Uterus (tissue), 2 donors: ENCODE measurements around the gene CSNK2A1.

Experiments used
- POLR2A ChIP-seq, 2 donors: fragments of 450-650 bp; IDR thresholded peaks; one replicate each; pipeline ENCODE4 v1.6.1; 2016; ENCODE audit warnings: antibody characterized with exemption in 2 of 2, mild to moderate bottlenecking in 1 of 2, moderate library complexity in 1 of 2
- TF ChIP-seq, protein P1 (sequence below), 4 experiments: fragments of 200-600 bp in 2 of 4; fragments of 450-650 bp in 2 of 4; sonication (generic) in 2 of 4; IDR thresholded peaks; one replicate each; pipeline ENCODE4 v1.5.1; 2016 to 2019; ENCODE audit warnings: antibody characterized with exemption in 4 of 4, mild to moderate bottlenecking in 2 of 4, moderate library complexity in 1 of 4

DNA sequence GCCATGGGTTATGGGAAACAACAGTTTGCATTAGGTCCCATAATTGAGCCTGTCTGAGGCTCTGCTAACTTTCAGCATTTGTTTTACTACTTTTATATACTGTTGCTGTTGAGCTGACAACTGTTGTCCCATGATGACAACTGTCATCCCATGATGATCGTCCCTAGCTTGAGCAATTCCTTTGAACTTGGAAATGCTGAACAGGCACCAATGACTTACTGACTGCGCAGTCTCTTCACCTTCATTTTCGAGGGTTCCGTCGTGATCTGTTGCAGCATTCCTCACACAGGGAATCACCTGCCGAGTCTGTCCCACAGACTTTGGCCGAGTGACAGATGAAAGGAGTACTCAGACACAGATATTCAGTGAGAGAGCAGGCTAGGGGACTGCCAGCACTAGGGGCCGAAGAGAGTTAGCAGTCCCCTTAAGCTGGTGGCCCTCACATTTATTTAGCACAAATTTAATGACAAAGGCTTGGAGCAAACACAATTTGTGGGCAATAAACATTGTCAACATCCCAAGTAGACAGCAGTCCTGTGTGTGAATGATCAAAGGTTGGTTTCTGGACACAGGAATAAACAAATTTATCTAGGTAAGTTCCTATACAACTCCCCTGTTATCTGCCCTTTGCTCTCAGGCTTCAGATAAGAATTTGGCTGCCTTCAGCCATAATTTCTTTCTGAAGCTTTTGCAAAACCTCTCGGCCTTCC, 71.3 kb downstream of the CSNK2A1 start:
- TF ChIP-seq, protein P1, sequence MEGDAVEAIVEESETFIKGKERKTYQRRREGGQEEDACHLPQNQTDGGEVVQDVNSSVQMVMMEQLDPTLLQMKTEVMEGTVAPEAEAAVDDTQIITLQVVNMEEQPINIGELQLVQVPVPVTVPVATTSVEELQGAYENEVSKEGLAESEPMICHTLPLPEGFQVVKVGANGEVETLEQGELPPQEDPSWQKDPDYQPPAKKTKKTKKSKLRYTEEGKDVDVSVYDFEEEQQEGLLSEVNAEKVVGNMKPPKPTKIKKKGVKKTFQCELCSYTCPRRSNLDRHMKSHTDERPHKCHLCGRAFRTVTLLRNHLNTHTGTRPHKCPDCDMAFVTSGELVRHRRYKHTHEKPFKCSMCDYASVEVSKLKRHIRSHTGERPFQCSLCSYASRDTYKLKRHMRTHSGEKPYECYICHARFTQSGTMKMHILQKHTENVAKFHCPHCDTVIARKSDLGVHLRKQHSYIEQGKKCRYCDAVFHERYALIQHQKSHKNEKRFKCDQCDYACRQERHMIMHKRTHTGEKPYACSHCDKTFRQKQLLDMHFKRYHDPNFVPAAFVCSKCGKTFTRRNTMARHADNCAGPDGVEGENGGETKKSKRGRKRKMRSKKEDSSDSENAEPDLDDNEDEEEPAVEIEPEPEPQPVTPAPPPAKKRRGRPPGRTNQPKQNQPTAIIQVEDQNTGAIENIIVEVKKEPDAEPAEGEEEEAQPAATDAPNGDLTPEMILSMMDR (IDR thresholded peaks at IDR 0.05) = no peak
- TF ChIP-seq POLR2A (IDR thresholded peaks at IDR 0.05) = no peak
